Body of pancreas (tissue), 4 donors: ENCODE data around the gene NR3C2. TPM values are rescaled to one million over a fixed set of nuclear protein-coding genes. Genes with fewer than 3 reads are reported as not detected.

Source experiments
- ATAC-seq: fragments of 150-250 bp; one replicate; pipeline ENCODE4 v1.9.1; 2016
- DNase-seq, 4 donors: peaks; one replicate each; pipeline ENCODE4 v3.0.0-alpha.2; 2019
- H3K27ac ChIP-seq, 4 donors: fragments of 200-600 bp; sonication (generic); 1 replicate in 3 of 4; 2 replicates in 1 of 4; pipeline versions ENCODE4 v1.5.1 to v1.6.1; 2016 to 2019; ENCODE audit warnings: mild to moderate bottlenecking in 1 of 4, mixed read lengths in 1 of 4, moderate library complexity in 1 of 4
- H3K27me3 ChIP-seq, 2 donors: fragments of 200-600 bp; sonication (generic); one replicate each; pipeline ENCODE4 v1.6.0; 2016; ENCODE audit warnings: mild to moderate bottlenecking in 1 of 2
- H3K36me3 ChIP-seq, 2 donors: fragments of 200-600 bp; sonication (generic); replicated peaks in 1 of 2; 2 replicates each; pipeline ENCODE4 v1.5.1; 2016; ENCODE audit warnings: low read depth in 2 of 2; ENCODE audit not compliant: insufficient read depth in 1 of 2
- H3K4me1 ChIP-seq: fragments of 200-600 bp; sonication (generic); one replicate; pipeline ENCODE4 v1.6.0; 2016
- H3K4me3 ChIP-seq, 2 donors: fragments of 200-600 bp; sonication (generic); 1 replicate in 1 of 2; 2 replicates in 1 of 2; pipeline ENCODE4 v1.5.1; 2016 to 2019
- H3K9me3 ChIP-seq, 3 donors: fragments of 200-600 bp; sonication (generic); 1 replicate in 2 of 3; 2 replicates in 1 of 3; pipeline ENCODE4 v1.5.1; 2016
- POLR2A ChIP-seq, 3 donors: fragments of 450-650 bp; IDR thresholded peaks; one replicate each; pipeline ENCODE4 v1.6.1; 2016; ENCODE audit warnings: antibody characterized with exemption in 3 of 3, mild to moderate bottlenecking in 2 of 3
- WGBS, 2 donors: methylation state at CpG; one replicate each; pipeline ENCODE4 v1.1.5; 2017; 5-methylcytosine and 5-hydroxymethylcytosine counted together
- intact Hi-C: fragments of 100-400 bp; cut with DNase I; formaldehyde crosslinking; loops from one replicate; pipeline ENCODE4 v1.15.1; 2023
- total RNA-seq, 2 donors: library from RNA; depleted of rRNA; stranded (reverse); fragments of >200 nt; gene quantifications; one replicate each; pipeline ENCODE4 v1.1.0, GENCODE V29; 2016
- TF ChIP-seq, protein P1 (sequence below), 7 experiments: fragments of 450-650 bp in 4 of 7; fragments of 200-600 bp in 3 of 7; sonication (generic) in 3 of 7; IDR thresholded peaks; one replicate each; pipeline ENCODE4 v1.5.1; 2016 to 2019; ENCODE audit warnings: antibody characterized with exemption in 7 of 7

NR3C2 gene
- total RNA-seq, 2 donors from 2014 or later: 14.8 to 18.8 TPM

- H3K27me3 ChIP-seq: no peaks in the 10 kb centered on the region
- DNase-seq (no peak), ATAC-seq (no peak)
- peak overlapping the region in 3 of 4 donors; percentile 21 to 52 (median 40) for H3K27ac ChIP-seq
- peaks cover 38% of the 10 kb centered on the region for H3K4me1 ChIP-seq
- intact Hi-C loops: no loop called here
- TF ChIP-seq, protein P1, sequence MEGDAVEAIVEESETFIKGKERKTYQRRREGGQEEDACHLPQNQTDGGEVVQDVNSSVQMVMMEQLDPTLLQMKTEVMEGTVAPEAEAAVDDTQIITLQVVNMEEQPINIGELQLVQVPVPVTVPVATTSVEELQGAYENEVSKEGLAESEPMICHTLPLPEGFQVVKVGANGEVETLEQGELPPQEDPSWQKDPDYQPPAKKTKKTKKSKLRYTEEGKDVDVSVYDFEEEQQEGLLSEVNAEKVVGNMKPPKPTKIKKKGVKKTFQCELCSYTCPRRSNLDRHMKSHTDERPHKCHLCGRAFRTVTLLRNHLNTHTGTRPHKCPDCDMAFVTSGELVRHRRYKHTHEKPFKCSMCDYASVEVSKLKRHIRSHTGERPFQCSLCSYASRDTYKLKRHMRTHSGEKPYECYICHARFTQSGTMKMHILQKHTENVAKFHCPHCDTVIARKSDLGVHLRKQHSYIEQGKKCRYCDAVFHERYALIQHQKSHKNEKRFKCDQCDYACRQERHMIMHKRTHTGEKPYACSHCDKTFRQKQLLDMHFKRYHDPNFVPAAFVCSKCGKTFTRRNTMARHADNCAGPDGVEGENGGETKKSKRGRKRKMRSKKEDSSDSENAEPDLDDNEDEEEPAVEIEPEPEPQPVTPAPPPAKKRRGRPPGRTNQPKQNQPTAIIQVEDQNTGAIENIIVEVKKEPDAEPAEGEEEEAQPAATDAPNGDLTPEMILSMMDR (IDR thresholded peaks at IDR 0.05): no peak
- TF ChIP-seq POLR2A (IDR thresholded peaks at IDR 0.05): no peak
- no peaks in the 10 kb centered on the region for H3K9me3 ChIP-seq
- WGBS, 2 donors: 53 to 71% methylated on average over 2 of the region's 2 CpGs
- H3K4me3 ChIP-seq: no peak overlapping the region
- no peaks in the 10 kb centered on the region for H3K36me3 ChIP-seq
Measured at GRCh38 chr4:148263802-148264201, 178.4 kb downstream of the NR3C2 start.

- TF ChIP-seq, protein P1 (IDR thresholded peaks at IDR 0.05): no peak
- no peak for TF ChIP-seq POLR2A (IDR thresholded peaks at IDR 0.05)
- peak overlapping the region in 3 of 4 donors; percentile 29 to 52 (median 40) for H3K27ac ChIP-seq
- H3K9me3 ChIP-seq: no peaks in the 10 kb centered on the region
- intact Hi-C loops: no loop called here
- H3K36me3 ChIP-seq: no peaks in the 10 kb centered on the region
- ATAC-seq (peak; percentile 79), DNase-seq (peak in 2 of 4 donors; percentile 22 to 34)
- peaks cover 32% of the 10 kb centered on the region for H3K4me1 ChIP-seq
- WGBS, 2 donors: 33 to 49% methylated on average over 4 of the region's 4 CpGs
- H3K4me3 ChIP-seq: no peak overlapping the region
- H3K27me3 ChIP-seq: no peaks in the 10 kb centered on the region
Measured at GRCh38 chr4:148263127-148263526, 179.1 kb downstream of the NR3C2 start.

DNA sequence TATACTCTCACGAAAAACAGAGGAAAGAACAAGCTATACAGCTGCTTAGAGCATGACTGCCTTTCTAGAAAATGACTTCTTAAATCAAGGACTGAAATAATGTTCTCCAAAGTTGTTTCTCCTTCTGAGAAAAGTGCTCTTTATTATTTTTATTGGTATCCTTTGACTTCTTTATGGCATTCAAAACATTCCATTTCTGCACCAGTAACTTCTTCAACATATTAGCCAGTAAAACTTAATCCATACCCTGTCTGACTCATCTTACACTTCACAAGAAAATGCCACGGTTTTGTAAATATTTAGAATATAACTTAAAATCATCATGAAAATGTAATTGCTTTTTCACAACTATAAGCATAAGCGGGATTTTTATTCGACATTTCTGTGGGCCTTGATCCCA is 180.4 kb downstream of the NR3C2 start:
- H3K27me3 ChIP-seq: no peaks in the 10 kb centered on the region
- whole genome bisulfite sequencing, 2 donors: 62 to 78% methylated on average over 4 of the region's 4 CpGs
- TF ChIP-seq, protein P1 (IDR thresholded peaks at IDR 0.05): no peak
- no peak for TF ChIP-seq POLR2A (IDR thresholded peaks at IDR 0.05)
- H3K36me3 ChIP-seq: no peaks in the 10 kb centered on the region
- no peak overlapping the region for H3K27ac ChIP-seq
- DNase-seq: no peak
- intact Hi-C loops: no loop called here
- no peak for ATAC-seq
- no peak overlapping the region for H3K4me3 ChIP-seq
- no peaks in the 10 kb centered on the region for H3K9me3 ChIP-seq
- peaks cover 32% of the 10 kb centered on the region for H3K4me1 ChIP-seq

- peaks cover 33% of the 10 kb centered on the region for H3K4me1 ChIP-seq
- DNase-seq: no peak
- no peak for ATAC-seq
- H3K27ac ChIP-seq: no peak overlapping the region
- intact Hi-C loops: no loop called here
- H3K4me3 ChIP-seq: no peak overlapping the region
- no peaks in the 10 kb centered on the region for H3K9me3 ChIP-seq
- H3K27me3 ChIP-seq: no peaks in the 10 kb centered on the region
- H3K36me3 ChIP-seq: no peaks in the 10 kb centered on the region
- 88 to 92% methylated on average over 3 of the region's 3 CpGs for WGBS, 2 donors
- TF ChIP-seq, protein P1 (IDR thresholded peaks at IDR 0.05): no peak
- TF ChIP-seq POLR2A (IDR thresholded peaks at IDR 0.05): no peak
Measured at GRCh38 chr4:148259841-148260240, 182.4 kb downstream of the NR3C2 start.

GRCh38 chr4:148258535-148258934 is 183.7 kb downstream of the NR3C2 start:
- Histone ChIP-seq H3K27ac (no peak overlapping the region), H3K4me3 (no peak overlapping the region), H3K4me1 (peaks cover 34% of the 10 kb centered on the region), H3K36me3 (no peaks in the 10 kb centered on the region), H3K27me3 (no peaks in the 10 kb centered on the region), H3K9me3 (no peaks in the 10 kb centered on the region)
- DNase-seq: no peak
- intact Hi-C loops: no loop called here
- TF ChIP-seq, protein P1 (IDR thresholded peaks at IDR 0.05): no peak
- no peak for TF ChIP-seq POLR2A (IDR thresholded peaks at IDR 0.05)
- no peak for ATAC-seq
- 92 to 93% methylated on average over 7 of the region's 7 CpGs for WGBS, 2 donors
